ENCODE measurements around the gene KLK3.

GRCh38 chr19:50850738-50851137 lies 4.0 kb upstream of the KLK3 start:
- TF ChIP-seq CTCF (IDR thresholded peaks at IDR 0.05) (no peak), POLR2A (IDR thresholded peaks at IDR 0.05) (no peak)

Data from vagina (tissue), 2 donors.